ENCODE data around the gene UBE2E3. TPM values are rescaled to one million over a fixed set of nuclear protein-coding genes. Genes with fewer than 3 reads are reported as not detected.
A peak's percentile ranks its signal among the peaks of the same experiment; 100 is the strongest.

The UBE2E3 gene
- total and polyA plus RNA-seq, 8 donors, result 21.1 to 42.7 (median 31.2) TPM

GRCh38 chr2:181007086-181007837, 26.9 kb downstream of the UBE2E3 start:
- no peak for ATAC-seq

GRCh38 chr2:181008407-181008806, 28.0 kb downstream of the UBE2E3 start:
- 84 to 90% methylated on average over 3 of the region's 3 CpGs for WGBS, 2 donors
- intact Hi-C loops (cut with DNase I), result no loop called here
- FAIRE-seq (no peak), DNase-seq (no peak), ATAC-seq (peak in 1 of 4 donors; percentile 22)
- no peak overlapping the region for H3K4me3 ChIP-seq
- H3K27me3 ChIP-seq, result no peaks in the 10 kb centered on the region
- H3K36me3 ChIP-seq, result no peaks in the 10 kb centered on the region
- peaks cover 5 to 19% (median 5%) of the 10 kb centered on the region in 3 donors for H3K4me1 ChIP-seq
- H3K9me3 ChIP-seq, result no peaks in the 10 kb centered on the region
- H3K27ac ChIP-seq, result no peak overlapping the region
- TF ChIP-seq, protein P1, sequence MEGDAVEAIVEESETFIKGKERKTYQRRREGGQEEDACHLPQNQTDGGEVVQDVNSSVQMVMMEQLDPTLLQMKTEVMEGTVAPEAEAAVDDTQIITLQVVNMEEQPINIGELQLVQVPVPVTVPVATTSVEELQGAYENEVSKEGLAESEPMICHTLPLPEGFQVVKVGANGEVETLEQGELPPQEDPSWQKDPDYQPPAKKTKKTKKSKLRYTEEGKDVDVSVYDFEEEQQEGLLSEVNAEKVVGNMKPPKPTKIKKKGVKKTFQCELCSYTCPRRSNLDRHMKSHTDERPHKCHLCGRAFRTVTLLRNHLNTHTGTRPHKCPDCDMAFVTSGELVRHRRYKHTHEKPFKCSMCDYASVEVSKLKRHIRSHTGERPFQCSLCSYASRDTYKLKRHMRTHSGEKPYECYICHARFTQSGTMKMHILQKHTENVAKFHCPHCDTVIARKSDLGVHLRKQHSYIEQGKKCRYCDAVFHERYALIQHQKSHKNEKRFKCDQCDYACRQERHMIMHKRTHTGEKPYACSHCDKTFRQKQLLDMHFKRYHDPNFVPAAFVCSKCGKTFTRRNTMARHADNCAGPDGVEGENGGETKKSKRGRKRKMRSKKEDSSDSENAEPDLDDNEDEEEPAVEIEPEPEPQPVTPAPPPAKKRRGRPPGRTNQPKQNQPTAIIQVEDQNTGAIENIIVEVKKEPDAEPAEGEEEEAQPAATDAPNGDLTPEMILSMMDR (IDR thresholded peaks at IDR 0.05), result no peak

More at GRCh38 chr2:181007086-181007837, 26.9 kb downstream of the UBE2E3 start:
- H3K27ac ChIP-seq, result no peak overlapping the region
- 86 to 87% methylated on average over 4 of the region's 4 CpGs for WGBS, 2 donors
- TF ChIP-seq, protein P1 (IDR thresholded peaks at IDR 0.05), result no peak
- H3K36me3 ChIP-seq, result no peaks in the 10 kb centered on the region
- intact Hi-C loops (cut with DNase I), result no loop called here
- no peak for FAIRE-seq
- no peak for DNase-seq
- H3K4me1 ChIP-seq, result peaks cover 5 to 19% (median 5%) of the 10 kb centered on the region in 3 donors
- H3K9me3 ChIP-seq, result no peaks in the 10 kb centered on the region
- H3K27me3 ChIP-seq, result no peaks in the 10 kb centered on the region
- H3K4me3 ChIP-seq, result no peak overlapping the region

GRCh38 chr2:181021199-181021789, 40.9 kb downstream of the UBE2E3 start:
- no peaks in the 10 kb centered on the region for H3K9me3 ChIP-seq
- 92 to 100% methylated on average over 1 of the region's 1 CpG for WGBS, 2 donors
- intact Hi-C loops (cut with DNase I), result no loop called here
- ATAC-seq (no peak), DNase-seq (no peak), FAIRE-seq (no peak)
- no peaks in the 10 kb centered on the region for H3K27me3 ChIP-seq
- TF ChIP-seq, protein P1 (IDR thresholded peaks at IDR 0.05), result no peak
- no peak overlapping the region for H3K4me3 ChIP-seq
- no peak overlapping the region for H3K27ac ChIP-seq
- peaks cover 9 to 18% (median 13%) of the 10 kb centered on the region in 3 donors for H3K4me1 ChIP-seq
- H3K36me3 ChIP-seq, result no peaks in the 10 kb centered on the region

- FAIRE-seq (no peak), ATAC-seq (peak in 2 of 4 donors; percentile 41 to 50), DNase-seq (no peak)
- WGBS, 2 donors, result 43 to 44% methylated on average over 3 of the region's 3 CpGs
- peaks cover 9 to 18% (median 13%) of the 10 kb centered on the region in 3 donors for H3K4me1 ChIP-seq
- H3K27ac ChIP-seq, result no peak overlapping the region
- H3K27me3 ChIP-seq, result no peaks in the 10 kb centered on the region
- intact Hi-C loops (cut with DNase I), result no loop called here
- no peak overlapping the region for H3K4me3 ChIP-seq
- no peaks in the 10 kb centered on the region for H3K9me3 ChIP-seq
- TF ChIP-seq, protein P1 (IDR thresholded peaks at IDR 0.05), result no peak
- no peaks in the 10 kb centered on the region for H3K36me3 ChIP-seq
Measured at GRCh38 chr2:181022652-181023051, 42.2 kb downstream of the UBE2E3 start.

GRCh38 chr2:181025004-181025403, 44.6 kb downstream of the UBE2E3 start:
- Histone ChIP-seq H3K4me3 (no peak overlapping the region), H3K4me1 (peaks cover 9 to 18% (median 13%) of the 10 kb centered on the region in 3 donors), H3K27me3 (no peaks in the 10 kb centered on the region), H3K36me3 (no peaks in the 10 kb centered on the region), H3K9me3 (no peaks in the 10 kb centered on the region), H3K27ac (no peak overlapping the region)
- intact Hi-C loops (cut with DNase I), result no loop called here
- 77 to 80% methylated on average over 3 of the region's 3 CpGs for WGBS, 2 donors
- no peak for DNase-seq
- no peak for FAIRE-seq
- ATAC-seq, result no peak
- TF ChIP-seq, protein P1 (IDR thresholded peaks at IDR 0.05), result no peak

Measured in pancreas (tissue), 10 donors.